Activated T-helper 2 cell treated with anti-CD3 and anti-CD28 coated beads, Interferon-gamma antibody, Interleukin-2, Interleukin-4, amounts not matched to agents 10 μg/mL and 5 μg/mL and 100 μg/mL, durations not matched to agents 14 hours and 24 hours and 36 hours (primary cell): ENCODE data around the gene CCDC88C. TPM values are rescaled to one million over a fixed set of nuclear protein-coding genes. Genes with fewer than 3 reads are reported as not detected.
"Not testable (repeated sequence)": the region's sequence is repeated elsewhere in the genome, so short reads cannot be mapped to it uniquely, and the experiment has no call there.

Experiments used
- DNase-seq: peaks from one replicate; pipeline ENCODE4 v3.0.0; 2021; ENCODE audit warnings: low spot score
- H3K27ac Mint-ChIP-seq: one replicate; pipeline ENCODE4 v1.8.0; 2021; ENCODE audit warnings: mixed read lengths
- H3K27me3 Mint-ChIP-seq: one replicate; pipeline ENCODE4 v1.8.0; 2021; ENCODE audit warnings: low read depth, mixed read lengths
- H3K36me3 Mint-ChIP-seq: one replicate; pipeline ENCODE4 v1.8.0; 2021; ENCODE audit warnings: low read depth, mixed read lengths
- H3K4me1 Mint-ChIP-seq: one replicate; pipeline ENCODE4 v1.8.0; 2021; ENCODE audit warnings: low read depth, mixed read lengths
- H3K4me3 Mint-ChIP-seq: one replicate; pipeline ENCODE4 v1.8.0; 2021; ENCODE audit warnings: low read depth, mild to moderate bottlenecking, moderate library complexity, mixed read lengths
- H3K9me3 Mint-ChIP-seq: one replicate; pipeline ENCODE4 v1.8.0; 2021; ENCODE audit warnings: mixed read lengths
- intact Hi-C: fragments of 100-400 bp; cut with micrococcal nuclease; formaldehyde crosslinking; loops from one replicate; pipeline ENCODE4 v1.15.1; 2023
- total RNA-seq: library from RNA; stranded (reverse); gene quantifications from 2 replicates; pipeline ENCODE4 v1.2.3, GENCODE V29; 2022

Gene CCDC88C
- total RNA-seq, 1 donor from 2014 or later, result 95.3 TPM

DNA sequence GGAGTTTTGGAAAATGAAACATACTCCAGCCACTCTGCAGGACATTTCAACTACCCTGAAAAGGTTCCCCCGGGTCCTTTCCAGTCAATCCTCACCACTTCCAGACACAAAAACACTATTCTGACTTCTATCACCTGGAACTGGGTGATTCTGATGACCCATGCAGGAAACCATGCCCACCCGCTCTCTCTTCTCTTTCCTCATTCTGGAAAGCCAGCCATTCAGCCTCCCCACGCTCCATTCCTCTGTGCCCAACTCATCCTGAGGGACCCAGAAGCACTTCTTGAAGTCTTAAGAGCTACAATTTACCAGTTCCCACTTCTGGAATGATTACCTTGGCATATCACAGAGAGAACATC lies 3.2 kb downstream of the CCDC88C start:
- no peaks in the 10 kb centered on the region for H3K27me3 Mint-ChIP-seq
- H3K27ac Mint-ChIP-seq, result peak overlapping the region; percentile 99
- H3K4me1 Mint-ChIP-seq, result peaks cover 67% of the 10 kb centered on the region
- intact Hi-C loops, result loop anchor here (10.0 kb wide), 1 partner anchor 450 kb away; the partner anchor contains the start of gene TC2N
- peaks cover 59% of the 10 kb centered on the region for H3K36me3 Mint-ChIP-seq
- peak overlapping the region; percentile 96 for H3K4me3 Mint-ChIP-seq
- H3K9me3 Mint-ChIP-seq, result no peaks in the 10 kb centered on the region
- no peak for DNase-seq

DNA sequence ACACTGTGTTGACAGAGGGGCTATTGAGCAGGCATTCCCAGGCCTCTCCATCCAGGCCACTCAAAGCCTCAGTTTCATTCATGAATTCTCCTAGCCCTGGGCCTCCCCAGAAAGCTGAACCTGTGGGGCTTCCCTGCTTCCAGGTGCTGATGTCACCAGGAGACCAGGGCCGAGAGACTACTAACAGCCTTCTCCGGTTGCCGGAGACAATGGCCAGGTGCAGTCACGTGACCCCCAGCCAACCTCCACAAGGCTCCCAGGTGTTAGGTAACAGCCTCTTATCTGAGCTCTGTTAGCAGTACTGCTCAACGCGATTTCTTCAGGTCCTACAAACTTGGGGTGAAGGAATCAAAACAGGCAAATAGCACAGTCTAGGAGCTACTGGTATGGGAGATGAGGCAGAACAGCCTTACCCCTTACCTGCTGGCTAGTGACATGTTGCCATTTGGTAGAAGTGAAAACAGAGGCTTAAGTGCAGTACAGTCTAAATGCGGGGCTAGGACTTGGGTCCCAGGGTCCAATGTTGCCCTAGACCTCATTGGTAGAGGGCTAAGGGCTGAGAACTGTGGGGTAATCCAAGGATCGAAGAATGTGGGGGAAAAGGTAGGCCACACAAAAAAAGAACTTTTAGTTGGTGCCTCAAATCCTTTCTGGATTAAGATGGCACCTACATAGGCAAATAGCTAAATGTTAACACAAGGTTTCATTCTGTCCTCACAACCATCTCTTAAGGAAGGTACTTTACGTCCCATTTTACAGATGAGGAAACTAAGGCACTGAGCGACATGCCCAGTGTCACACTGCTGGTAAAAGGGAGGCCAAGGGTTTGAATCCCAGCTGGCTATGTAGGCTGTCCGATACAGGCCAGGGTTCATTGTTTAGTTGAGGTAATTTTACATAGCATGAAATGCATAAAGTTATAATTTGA lies 3.8 kb downstream of the CCDC88C start:
- H3K36me3 Mint-ChIP-seq, result peaks cover 61% of the 10 kb centered on the region
- intact Hi-C loops, result loop anchor here (10.0 kb wide), 1 partner anchor 451 kb away; the partner anchor contains the start of gene TC2N
- H3K4me3 Mint-ChIP-seq, result peak overlapping the region; percentile 96
- no peaks in the 10 kb centered on the region for H3K27me3 Mint-ChIP-seq
- H3K9me3 Mint-ChIP-seq, result no peaks in the 10 kb centered on the region
- peak overlapping the region; percentile 99 for H3K27ac Mint-ChIP-seq
- no peak for DNase-seq
- peaks cover 63% of the 10 kb centered on the region for H3K4me1 Mint-ChIP-seq

DNA sequence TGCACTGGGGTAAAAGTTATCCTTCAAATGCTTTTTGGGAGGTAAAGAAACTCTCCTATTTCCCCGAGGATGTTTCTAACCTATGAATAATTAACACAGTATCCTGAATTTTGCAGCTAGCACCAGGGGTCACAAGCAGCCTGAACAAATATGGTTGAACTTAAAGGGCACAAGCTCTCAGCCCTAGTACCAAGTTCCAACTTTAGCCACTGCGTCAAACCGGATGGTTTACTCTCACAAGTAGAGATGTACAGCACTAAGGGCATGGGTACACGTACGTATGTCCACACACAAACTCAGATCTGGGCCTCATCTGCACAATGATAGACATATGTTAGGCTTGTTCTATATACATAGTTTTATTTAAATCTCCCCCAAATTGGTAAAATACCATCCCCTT lies 4.7 kb downstream of the CCDC88C start:
- DNase-seq, result no peak

DNA sequence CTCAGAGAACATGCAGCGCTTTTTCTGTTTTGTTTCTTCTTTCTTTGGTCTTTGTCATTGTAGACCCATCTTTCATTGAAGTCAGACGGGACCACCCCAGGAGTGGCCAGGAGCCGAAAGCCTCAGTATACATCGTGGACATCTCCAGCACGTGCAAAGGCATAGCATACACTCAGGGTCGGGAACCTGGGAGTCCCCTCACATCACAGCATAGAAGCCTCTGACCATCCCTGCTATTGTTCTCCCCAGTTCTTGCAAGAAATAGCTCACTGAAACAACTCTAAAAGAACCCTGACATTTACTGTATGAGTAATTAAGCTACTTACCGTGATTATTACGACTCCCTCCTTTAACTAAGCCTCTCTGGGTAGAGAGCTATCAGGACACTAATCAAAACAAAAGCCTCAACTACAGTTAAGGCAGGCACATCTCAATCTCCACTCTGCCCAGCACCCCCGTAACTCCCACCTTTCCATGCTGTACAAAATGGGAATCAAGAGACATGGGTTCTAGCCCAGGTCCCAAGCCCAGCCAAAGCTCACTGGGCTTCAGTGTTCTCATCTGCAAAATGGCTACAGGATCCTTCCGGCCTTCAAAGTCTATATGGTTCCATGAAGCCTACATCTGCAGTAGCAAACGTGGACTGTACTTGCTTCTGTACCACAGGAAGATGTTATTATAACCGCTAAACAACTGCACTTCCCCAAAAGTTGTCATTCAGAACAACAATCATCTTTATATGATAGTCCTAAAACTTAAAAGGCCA lies 6.7 kb downstream of the CCDC88C start:
- H3K4me1 Mint-ChIP-seq, result peaks cover 82% of the 10 kb centered on the region

More for the DNA sequence above, 4.7 kb downstream of the CCDC88C start:
- H3K9me3 Mint-ChIP-seq, result no peaks in the 10 kb centered on the region
- peak overlapping the region; percentile 96 for H3K4me3 Mint-ChIP-seq
- intact Hi-C loops, result loop anchor here (10.0 kb wide), 1 partner anchor 452 kb away; the partner anchor contains the start of gene TC2N
- H3K4me1 Mint-ChIP-seq, result peaks cover 68% of the 10 kb centered on the region
- peak overlapping the region; percentile 48 for H3K27ac Mint-ChIP-seq
- H3K27me3 Mint-ChIP-seq, result no peaks in the 10 kb centered on the region
- H3K36me3 Mint-ChIP-seq, result peaks cover 70% of the 10 kb centered on the region

DNA sequence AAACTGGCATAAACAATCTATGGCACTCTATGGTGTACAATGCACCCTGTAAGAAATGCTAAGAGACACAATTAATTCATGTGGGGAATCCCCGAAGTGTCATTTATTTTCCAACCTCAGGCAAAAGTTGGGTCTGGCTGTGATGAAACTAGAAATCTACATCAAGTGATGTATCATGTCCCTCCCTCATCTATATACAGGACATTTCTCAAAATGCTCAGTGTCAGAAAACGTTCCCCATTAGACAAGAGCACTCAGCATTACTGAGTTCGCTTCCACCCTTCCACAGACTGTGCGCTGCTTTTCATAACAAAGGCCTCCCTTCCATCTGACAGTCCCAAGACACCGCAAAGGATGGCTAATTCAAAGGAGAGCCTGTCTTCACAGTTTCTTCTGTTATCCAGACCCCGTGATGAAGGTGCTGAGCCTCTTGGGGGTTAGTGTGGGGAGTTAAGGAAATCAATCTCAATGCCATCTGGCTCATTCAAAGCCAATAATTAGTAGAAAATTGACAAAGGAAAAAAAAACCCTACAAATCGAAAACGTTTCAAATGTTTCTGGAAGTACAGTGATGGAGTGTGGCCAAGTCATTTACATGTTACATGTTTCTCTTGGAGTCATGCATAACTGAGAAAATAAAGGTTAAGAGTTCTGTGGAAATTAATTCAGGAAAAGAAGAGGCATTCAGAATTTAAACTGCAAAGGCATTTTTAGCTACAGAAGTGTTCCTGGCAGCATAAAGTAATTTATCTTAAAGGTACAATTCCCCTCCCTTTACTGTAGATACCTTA lies 7.5 kb downstream of the CCDC88C start:
- Mint-ChIP-seq H3K27me3 (no peaks in the 10 kb centered on the region), H3K4me3 (peak overlapping the region; percentile 73), H3K27ac (peak overlapping the region; percentile 95), H3K4me1 (peaks cover 86% of the 10 kb centered on the region), H3K9me3 (no peaks in the 10 kb centered on the region), H3K36me3 (peaks cover 87% of the 10 kb centered on the region)
- intact Hi-C loops, result loop anchor here (1.0 to 10.0 kb wide), 3 partner anchors 13 to 455 kb away; partner anchors contain the start of gene TC2N
- DNase-seq, result no peak

More for the DNA sequence above, 6.7 kb downstream of the CCDC88C start:
- H3K4me3 Mint-ChIP-seq, result peak overlapping the region; percentile 63
- peaks cover 85% of the 10 kb centered on the region for H3K36me3 Mint-ChIP-seq
- no peaks in the 10 kb centered on the region for H3K27me3 Mint-ChIP-seq
- intact Hi-C loops, result loop anchor here (1.0 to 10.0 kb wide), 3 partner anchors 14 to 454 kb away; partner anchors contain the start of gene TC2N
- H3K27ac Mint-ChIP-seq, result peak overlapping the region; percentile 95
- no peak for DNase-seq
- H3K9me3 Mint-ChIP-seq, result no peaks in the 10 kb centered on the region

DNA sequence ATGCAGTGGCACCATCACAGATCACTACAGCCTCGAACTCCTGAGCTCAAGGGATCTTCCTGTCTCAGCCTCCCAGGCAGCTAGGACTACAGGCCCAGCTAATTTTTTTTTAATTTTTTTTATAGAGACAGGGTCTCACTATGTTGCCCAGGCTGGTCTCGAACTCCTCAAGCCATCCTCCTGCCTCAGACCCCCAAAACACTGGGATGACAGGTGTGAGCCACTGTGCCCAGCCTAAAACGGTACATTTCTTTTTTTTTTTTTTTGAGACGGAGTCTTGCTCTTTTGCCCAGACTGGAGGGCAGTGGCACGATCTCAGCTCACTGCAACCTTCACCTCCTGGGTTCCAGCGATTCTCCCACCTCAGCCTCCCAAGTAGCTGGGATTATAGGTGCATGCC lies 8.4 kb downstream of the CCDC88C start:
- H3K27me3 Mint-ChIP-seq, intact Hi-C loops, H3K4me3 Mint-ChIP-seq, H3K9me3 Mint-ChIP-seq, DNase-seq: not testable (repeated sequence)
- Mint-ChIP-seq H3K27ac (peak overlapping the region; percentile 95), H3K36me3 (peaks cover 83% of the 10 kb centered on the region), H3K4me1 (peaks cover 83% of the 10 kb centered on the region)

DNA sequence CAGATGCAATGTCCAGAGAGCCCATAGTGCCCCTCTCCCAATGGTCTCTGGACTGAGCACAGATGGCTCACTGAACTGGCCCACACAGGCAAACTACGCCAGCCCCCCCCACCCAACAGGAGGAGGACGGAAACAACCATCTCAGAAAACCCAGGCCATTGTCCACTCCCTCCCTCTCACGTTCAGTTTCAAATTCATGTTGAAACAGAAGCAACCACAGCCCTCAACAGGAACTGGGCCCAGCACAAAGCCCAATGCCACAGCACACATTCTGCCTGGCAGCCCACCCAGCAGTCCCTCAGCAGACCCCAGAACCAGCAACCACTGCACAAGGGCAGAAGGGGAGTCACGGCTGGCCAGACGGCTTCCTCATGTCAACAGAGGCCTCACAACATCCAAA lies 10.6 kb downstream of the CCDC88C start:
- Mint-ChIP-seq H3K27me3 (no peaks in the 10 kb centered on the region), H3K9me3 (no peaks in the 10 kb centered on the region), H3K36me3 (peaks cover 81% of the 10 kb centered on the region), H3K4me1 (peaks cover 82% of the 10 kb centered on the region), H3K27ac (peak overlapping the region; percentile 59), H3K4me3 (no peak overlapping the region)
- DNase-seq, result no peak
- intact Hi-C loops, result no loop called here

DNA sequence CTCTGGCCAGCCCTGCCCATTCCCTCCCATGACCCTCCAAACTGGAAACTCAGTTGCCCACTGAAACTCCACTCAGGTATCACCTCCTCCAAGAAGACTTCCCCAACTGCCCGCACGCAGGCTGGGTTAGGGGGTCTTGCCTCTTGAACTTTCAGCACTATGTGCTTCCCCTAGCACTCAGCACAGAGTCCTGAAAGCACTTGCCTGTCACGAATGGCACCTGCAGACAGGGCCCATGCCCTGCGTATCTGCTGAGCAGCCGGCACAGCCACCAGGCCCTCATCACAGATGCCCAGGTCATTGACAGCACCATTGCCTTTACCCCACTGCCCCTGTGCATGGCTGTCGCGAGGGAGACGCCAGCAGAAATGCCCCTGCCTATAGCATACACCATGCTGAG lies 11.2 kb downstream of the CCDC88C start:
- no peaks in the 10 kb centered on the region for H3K9me3 Mint-ChIP-seq
- H3K27me3 Mint-ChIP-seq, result no peaks in the 10 kb centered on the region
- H3K4me1 Mint-ChIP-seq, result peaks cover 80% of the 10 kb centered on the region
- H3K36me3 Mint-ChIP-seq, result peaks cover 81% of the 10 kb centered on the region
- intact Hi-C loops, result no loop called here
- H3K4me3 Mint-ChIP-seq, result no peak overlapping the region
- peak overlapping the region; percentile 64 for H3K27ac Mint-ChIP-seq
- DNase-seq, result no peak

DNA sequence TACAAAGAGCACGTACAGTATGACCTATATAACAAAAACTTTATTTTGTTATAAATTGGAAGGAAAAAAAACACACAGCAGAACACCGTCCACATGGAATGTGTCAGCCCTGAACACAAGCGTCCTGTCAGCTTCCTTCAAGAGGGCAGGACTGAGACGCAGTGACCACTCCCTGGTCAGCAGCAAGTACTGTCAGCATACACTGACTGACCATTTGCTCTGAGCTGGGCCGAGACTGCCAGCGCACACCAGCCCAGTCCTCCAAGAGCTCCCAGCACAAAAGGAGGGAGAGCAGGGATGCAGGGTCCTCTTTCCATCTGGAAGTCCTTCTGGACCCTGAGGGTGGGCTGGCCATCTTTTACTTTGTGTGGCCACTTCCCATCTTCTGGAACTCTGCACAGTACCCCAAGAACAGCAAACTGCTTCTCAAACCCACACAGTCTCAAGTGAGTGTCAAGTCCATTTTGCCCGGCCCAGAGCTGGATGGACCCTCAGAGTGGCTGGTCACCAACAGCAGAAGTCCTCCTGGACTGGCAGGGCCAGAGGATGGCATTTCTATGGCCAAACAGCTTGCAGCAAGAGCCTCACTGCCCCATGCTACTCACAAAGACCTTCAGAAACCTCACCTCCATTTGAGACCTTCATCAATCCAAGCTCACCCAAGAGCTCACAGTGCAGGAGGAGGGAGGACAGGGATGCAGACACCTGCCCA lies 11.7 kb downstream of the CCDC88C start:
- Mint-ChIP-seq H3K27ac (peak overlapping the region; percentile 84), H3K36me3 (peaks cover 76% of the 10 kb centered on the region), H3K4me1 (peaks cover 76% of the 10 kb centered on the region), H3K4me3 (peak overlapping the region; percentile 52), H3K27me3 (no peaks in the 10 kb centered on the region), H3K9me3 (no peaks in the 10 kb centered on the region)
- no peak for DNase-seq
- intact Hi-C loops, result no loop called here

DNA sequence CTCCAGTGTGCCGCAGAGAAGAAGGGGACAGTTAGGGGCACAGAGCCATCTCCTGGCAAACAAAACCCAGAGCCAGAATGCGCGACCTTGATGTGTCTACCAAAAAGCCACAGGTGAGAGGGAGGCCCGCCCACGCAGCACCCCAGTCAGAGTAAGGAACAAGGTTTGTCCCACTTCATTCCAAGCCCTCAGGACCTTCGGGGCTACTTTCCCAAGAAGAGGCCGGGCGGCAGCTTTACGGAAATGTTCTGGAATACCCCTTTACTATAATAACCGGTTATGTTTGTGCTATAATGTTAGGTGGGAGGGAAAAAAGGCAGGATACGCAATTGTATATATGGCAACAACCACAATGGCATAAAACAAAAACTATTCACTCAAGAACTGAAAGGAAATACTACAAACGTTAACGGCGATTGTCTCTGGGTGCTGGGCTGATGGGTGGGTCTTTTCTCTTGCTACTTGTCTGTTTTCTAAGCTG lies 12.3 kb downstream of the CCDC88C start:
- H3K27ac Mint-ChIP-seq, result peak overlapping the region; percentile 84
- intact Hi-C loops, result no loop called here
- peaks cover 76% of the 10 kb centered on the region for H3K4me1 Mint-ChIP-seq
- no peaks in the 10 kb centered on the region for H3K27me3 Mint-ChIP-seq
- DNase-seq, result no peak
- H3K4me3 Mint-ChIP-seq, result peak overlapping the region; percentile 52
- peaks cover 70% of the 10 kb centered on the region for H3K36me3 Mint-ChIP-seq
- H3K9me3 Mint-ChIP-seq, result no peaks in the 10 kb centered on the region

DNA sequence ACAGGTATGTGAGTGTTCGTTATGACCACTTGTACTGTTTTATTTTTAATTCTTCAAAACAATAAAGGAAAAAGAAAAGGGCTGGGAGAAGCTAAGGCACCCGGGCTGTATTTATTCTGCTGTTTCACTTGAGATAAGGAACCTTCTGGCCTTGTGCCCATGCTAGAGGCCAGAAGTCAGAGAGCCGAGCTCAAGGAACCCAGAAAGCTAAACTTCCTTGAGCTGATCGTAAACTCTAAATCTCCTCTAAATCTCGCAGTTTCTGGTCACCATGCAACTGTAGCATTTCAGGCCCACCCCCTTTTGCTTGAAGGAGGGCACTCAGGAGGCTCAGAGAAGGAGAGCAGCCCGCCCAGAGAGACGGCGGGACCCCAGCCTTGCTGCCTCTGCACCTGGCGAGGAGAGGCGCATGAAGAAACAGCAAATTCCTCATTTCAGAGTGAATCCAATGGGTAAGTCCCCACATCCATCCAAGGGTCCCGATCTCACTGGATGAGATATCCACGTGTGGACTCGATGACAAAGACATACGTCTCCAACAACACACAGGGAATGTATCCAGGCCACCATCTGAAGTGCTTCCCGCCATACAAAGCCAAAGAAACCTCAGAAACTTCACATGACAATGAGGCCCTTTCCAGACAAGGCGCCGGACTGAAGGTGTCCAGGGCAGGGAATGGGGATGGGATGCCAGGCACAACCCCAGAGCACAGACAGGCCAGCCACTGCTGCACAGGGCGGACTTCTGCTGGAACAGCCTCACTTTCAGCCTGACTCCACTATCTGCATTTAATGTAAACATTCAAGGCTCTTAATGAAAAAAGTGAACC lies 14.6 kb downstream of the CCDC88C start:
- DNase-seq, result no peak
- H3K4me3 Mint-ChIP-seq, result no peak overlapping the region
- intact Hi-C loops, result no loop called here
- H3K27me3 Mint-ChIP-seq, result no peaks in the 10 kb centered on the region
- no peaks in the 10 kb centered on the region for H3K9me3 Mint-ChIP-seq
- peaks cover 55% of the 10 kb centered on the region for H3K36me3 Mint-ChIP-seq
- peak overlapping the region; percentile 39 for H3K27ac Mint-ChIP-seq
- H3K4me1 Mint-ChIP-seq, result peaks cover 72% of the 10 kb centered on the region
